Right lobe of liver (tissue), 6 donors: ENCODE results near the gene SPOPL. TPM values are rescaled to one million over a fixed set of nuclear protein-coding genes. Genes with fewer than 3 reads are reported as not detected.
A peak's percentile ranks its signal among the peaks of the same experiment; 100 is the strongest.

ENCODE experiments used
- ATAC-seq, 4 donors: fragments of 200-7000 bp; cut with Tn5 transposase; one replicate each; pipeline ENCODE4 v1.9.1; 2020; ENCODE audit warnings: mild to moderate bottlenecking in 4 of 4, moderate library complexity in 4 of 4
- DNase-seq, 3 donors: peaks; one replicate each; pipeline ENCODE4 v3.0.0-alpha.2; 2020
- H3K27ac ChIP-seq, 3 donors: fragments of 200-600 bp; one replicate each; pipeline ENCODE4 v1.8.0; 2022
- H3K27me3 ChIP-seq, 2 donors: fragments of 200-600 bp; one replicate each; pipeline ENCODE4 v1.8.0; 2022
- H3K36me3 ChIP-seq, 4 donors: fragments of 200-600 bp; sonication (generic) in 1 of 4; one replicate each; pipeline versions ENCODE4 v1.5.1 to v1.8.0; 2017 to 2022; ENCODE audit warnings: control low read depth in 1 of 4
- H3K4me1 ChIP-seq, 4 donors: fragments of 200-600 bp; sonication (generic) in 1 of 4; one replicate each; pipeline versions ENCODE4 v1.5.1 to v1.8.0; 2017 to 2022; ENCODE audit warnings: control low read depth in 1 of 4
- H3K4me3 ChIP-seq, 3 donors: fragments of 200-600 bp; one replicate each; pipeline ENCODE4 v1.8.0; 2022
- H3K9me3 ChIP-seq, 4 donors: fragments of 200-600 bp; sonication (generic) in 1 of 4; one replicate each; pipeline versions ENCODE4 v1.5.1 to v1.8.0; 2017 to 2022; ENCODE audit warnings: control low read depth in 1 of 4
- CTCF ChIP-seq, 4 donors: fragments of 200-600 bp in 3 of 4; fragments of 450-650 bp in 1 of 4; IDR thresholded peaks; one replicate each; pipeline versions ENCODE4 v1.5.1 to v1.8.0; 2016 to 2022; ENCODE audit warnings: antibody characterized with exemption in 4 of 4, mild to moderate bottlenecking in 2 of 4
- POLR2A ChIP-seq: fragments of 450-650 bp; IDR thresholded peaks from one replicate; pipeline ENCODE4 v1.6.1; 2017; ENCODE audit warnings: antibody characterized with exemption, mild to moderate bottlenecking
- WGBS: methylation state at CpG from one replicate; pipeline ENCODE4 v1.1.6; 2018; ENCODE audit warnings: low coverage, low lambda C conversion rate; ENCODE audit not compliant: insufficient coverage; ENCODE audit errors: missing lambda C conversion rate; 5-methylcytosine and 5-hydroxymethylcytosine counted together
- intact Hi-C, 2 donors: fragments of 100-400 bp; cut with DNase I; formaldehyde crosslinking; loops; one replicate each; pipeline versions ENCODE4 v1.11.2 to v1.14.1; 2022
- total RNA-seq, 6 experiments: library from RNA; depleted of rRNA in 2 of 6; stranded (reverse); fragments of >200 nt in 2 of 6; fragmentation: NEBNext Ultra II Directional in 3 of 6; extraction: Animal tissue kit (Norgen Biotek cat#: 25700) in 3 of 6; gene quantifications; one replicate each; pipeline versions ENCODE4 v1.1.0 to v1.2.4, GENCODE V29; 2016 to 2023
- donor health status: DM: no; HTN: yes; CAD: no.
- donor health status: DM: no; HTN: no; CAD: no.
- donor health status: DM: no; HTN: no; CAD: no.
- donor health status: DM: no; HTN: yes; CAD: no.
- donor health status: DM: no; HTN: yes; CAD: no.

The SPOPL gene
- total RNA-seq, 6 experiments from 2014 or later = 10.6 to 14.8 (median 12.3) TPM

- DNase-seq (no peak), ATAC-seq (peak in 1 of 4 donors; percentile 10)
- H3K9me3 ChIP-seq = no peaks in the 10 kb centered on the region
Observed at GRCh38 chr2:138491495-138491862, 10.1 kb upstream of the SPOPL start.

GRCh38 chr2:138492160-138492559 lies 9.4 kb upstream of the SPOPL start:
- 54% methylated on average over 2 of the region's 2 CpGs for WGBS
- intact Hi-C loops = no loop called here
- H3K4me3 ChIP-seq = no peak overlapping the region
- no peaks in the 10 kb centered on the region for H3K9me3 ChIP-seq
- no peak for TF ChIP-seq CTCF (IDR thresholded peaks at IDR 0.05)
- TF ChIP-seq POLR2A = no peak
- no peak for DNase-seq
- peaks cover 0 to 35% (median 2%) of the 10 kb centered on the region in 4 donors for H3K4me1 ChIP-seq
- H3K36me3 ChIP-seq = no peaks in the 10 kb centered on the region
- no peaks in the 10 kb centered on the region for H3K27me3 ChIP-seq
- ATAC-seq = peak; percentile 42 to 64 (median 62)
- no peak overlapping the region for H3K27ac ChIP-seq

More at GRCh38 chr2:138491495-138491862, 10.1 kb upstream of the SPOPL start:
- Histone ChIP-seq H3K4me1 (peaks cover 0 to 35% (median 2%) of the 10 kb centered on the region in 4 donors), H3K4me3 (no peak overlapping the region), H3K27me3 (no peaks in the 10 kb centered on the region), H3K36me3 (no peaks in the 10 kb centered on the region), H3K27ac (peak overlapping the region in 1 of 3 donors; percentile 1)
- no peak for TF ChIP-seq CTCF (IDR thresholded peaks at IDR 0.05)
- TF ChIP-seq POLR2A = no peak
- intact Hi-C loops = no loop called here

GRCh38 chr2:138493334-138493733 lies 8.2 kb upstream of the SPOPL start:
- H3K27me3 ChIP-seq = no peaks in the 10 kb centered on the region
- H3K4me1 ChIP-seq = peaks cover 0 to 35% (median 2%) of the 10 kb centered on the region in 4 donors
- DNase-seq = no peak
- ATAC-seq = no peak
- no peak overlapping the region for H3K4me3 ChIP-seq
- H3K9me3 ChIP-seq = no peaks in the 10 kb centered on the region
- H3K36me3 ChIP-seq = no peaks in the 10 kb centered on the region
- 76% methylated on average over 4 of the region's 4 CpGs for WGBS
- no peak for TF ChIP-seq CTCF (IDR thresholded peaks at IDR 0.05)
- TF ChIP-seq POLR2A = no peak
- no peak overlapping the region for H3K27ac ChIP-seq
- intact Hi-C loops = no loop called here

- ATAC-seq = peak; percentile 15 to 60 (median 52)
- no peaks in the 10 kb centered on the region for H3K27me3 ChIP-seq
- no peak for DNase-seq
- no peaks in the 10 kb centered on the region for H3K36me3 ChIP-seq
- H3K4me3 ChIP-seq = no peak overlapping the region
- no peak overlapping the region for H3K27ac ChIP-seq
- H3K4me1 ChIP-seq = peaks cover 0 to 35% (median 2%) of the 10 kb centered on the region in 4 donors
- no peaks in the 10 kb centered on the region for H3K9me3 ChIP-seq
- WGBS = 43% methylated on average over 2 of the region's 2 CpGs
- TF ChIP-seq POLR2A (no peak), CTCF (IDR thresholded peaks at IDR 0.05) (no peak)
- intact Hi-C loops = no loop called here
Observed at GRCh38 chr2:138494265-138494966, 7.2 kb upstream of the SPOPL start.
